HG03280 (cell line): ENCODE measurements around the gene ALOX12B.
"Not testable (repeated sequence)": the region's sequence is repeated elsewhere in the genome, so short reads cannot be mapped to it uniquely, and the experiment has no call there.

Experiments
- ATAC-seq: cut with Tn5 transposase; IDR thresholded peaks from one replicate; pipeline ENCODE4 v1.9.1; 2021; ENCODE audit warnings: mild to moderate bottlenecking, moderate library complexity; ENCODE audit not compliant: unreplicated experiment

Gene ALOX12B

DNA sequence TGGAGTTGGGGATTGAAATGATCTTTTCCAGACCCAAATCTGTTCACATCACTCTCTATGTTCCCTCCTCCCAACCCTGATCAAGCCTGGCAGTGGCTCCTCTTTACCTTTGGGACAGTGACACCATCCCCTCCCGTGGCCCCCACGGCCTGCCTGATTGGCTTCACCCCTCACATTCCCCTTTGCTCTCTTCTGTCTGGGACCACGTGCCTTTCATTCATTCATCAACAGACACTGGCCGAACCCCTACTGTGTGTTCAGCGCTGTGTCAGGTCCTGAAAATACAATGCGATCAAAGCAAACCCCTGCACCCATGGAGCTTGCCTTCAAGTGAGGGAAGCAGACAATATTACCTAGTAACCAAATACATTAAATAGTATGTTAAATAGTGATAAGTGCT is 2.2 kb upstream of the ALOX12B start:
- ATAC-seq, result no peak

DNA sequence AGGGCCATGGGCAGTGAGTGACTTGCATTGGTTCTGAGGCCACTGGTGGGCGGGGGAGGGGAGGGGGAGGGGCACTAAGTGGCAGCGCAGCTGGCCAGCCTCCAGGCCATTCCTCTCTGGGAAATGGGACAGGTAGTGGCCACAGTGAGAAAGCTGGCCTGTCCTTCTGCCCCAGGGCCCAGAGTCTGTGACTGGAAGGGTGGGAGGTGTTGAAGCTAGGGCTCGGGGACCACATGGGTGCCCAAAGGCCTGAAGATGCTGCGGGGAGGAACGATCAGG is 375 bp upstream of the ALOX12B start:
- ATAC-seq, result no peak

DNA sequence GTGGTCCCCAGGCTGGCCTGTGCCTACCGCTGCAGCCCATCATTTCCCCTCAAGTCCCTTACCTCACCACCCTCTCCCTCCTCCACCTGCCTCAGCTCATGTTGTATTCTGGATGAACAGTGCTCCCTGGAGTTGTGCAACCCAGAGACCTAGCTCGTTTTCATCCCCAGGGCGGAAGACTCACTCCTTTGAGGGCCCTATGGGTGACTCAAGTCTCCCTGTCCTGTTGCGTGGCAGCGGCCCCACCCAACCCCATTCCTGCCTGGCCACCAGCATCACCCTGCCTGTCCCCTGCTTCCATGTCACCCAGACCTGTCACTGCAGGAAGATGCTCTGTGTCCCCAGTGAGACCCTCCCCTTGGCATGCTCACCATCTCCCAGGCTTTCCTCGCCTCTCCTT is 3.3 kb downstream of the ALOX12B start:
- ATAC-seq, result no peak

DNA sequence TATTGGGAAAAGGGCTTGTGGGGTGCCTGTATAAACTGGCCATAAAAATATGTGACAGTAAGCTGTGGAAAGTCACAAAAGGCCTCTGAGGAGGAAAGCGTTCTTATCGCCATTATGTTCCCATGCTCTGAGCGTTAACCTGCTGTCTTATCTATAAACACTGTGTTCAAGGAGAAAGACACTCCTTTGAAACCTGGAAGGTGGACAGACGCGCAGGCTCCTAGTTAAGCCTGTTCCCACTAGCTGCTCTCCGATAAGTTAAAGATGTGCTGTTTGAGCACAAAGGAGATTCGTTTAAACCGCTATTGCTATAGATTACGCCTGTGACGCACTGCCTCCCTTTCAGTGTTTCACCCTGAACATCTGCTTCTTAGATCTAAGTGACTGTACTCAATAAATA is 5.2 kb downstream of the ALOX12B start:
- no peak for ATAC-seq

DNA sequence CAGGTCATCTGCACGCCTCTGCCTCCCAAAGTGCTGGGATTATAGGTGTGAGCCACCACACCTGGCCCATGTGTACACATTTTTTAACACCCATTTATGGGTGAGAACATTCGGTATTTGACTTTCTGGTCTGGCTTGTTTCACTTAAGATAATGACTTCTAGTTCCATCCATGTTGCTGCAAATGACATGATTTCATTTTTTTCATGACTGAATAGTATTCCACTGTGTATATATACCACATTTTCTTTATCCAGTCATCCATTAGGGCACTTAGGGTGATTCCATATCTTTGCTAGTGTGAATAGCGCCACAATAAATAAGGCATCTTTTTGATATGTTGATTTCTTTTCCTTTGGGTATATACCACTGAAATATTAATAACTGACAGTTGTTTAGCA is 5.6 kb downstream of the ALOX12B start:
- ATAC-seq, result no peak

DNA sequence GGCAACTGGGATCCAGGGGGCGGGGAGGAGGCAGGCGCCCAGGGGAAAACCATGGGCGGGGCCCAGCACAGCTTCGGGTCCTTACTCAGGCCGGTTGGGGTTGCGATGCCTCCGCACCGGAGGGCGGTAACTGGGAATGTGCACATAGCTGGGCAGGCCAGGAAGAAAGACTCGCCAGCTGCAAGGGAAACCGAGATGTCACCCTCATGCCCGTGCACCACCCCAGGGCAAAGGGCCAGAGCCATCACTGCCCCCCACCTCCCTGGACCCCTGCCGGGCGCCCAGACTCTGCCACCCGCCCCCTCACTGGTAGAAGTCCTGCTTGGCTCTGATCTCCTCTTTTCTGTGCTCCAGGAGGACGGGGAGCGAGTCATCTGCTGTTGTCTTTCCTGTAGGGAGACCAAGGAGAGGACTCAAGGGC is 6.7 kb downstream of the ALOX12B start:
- ATAC-seq, result no peak

DNA sequence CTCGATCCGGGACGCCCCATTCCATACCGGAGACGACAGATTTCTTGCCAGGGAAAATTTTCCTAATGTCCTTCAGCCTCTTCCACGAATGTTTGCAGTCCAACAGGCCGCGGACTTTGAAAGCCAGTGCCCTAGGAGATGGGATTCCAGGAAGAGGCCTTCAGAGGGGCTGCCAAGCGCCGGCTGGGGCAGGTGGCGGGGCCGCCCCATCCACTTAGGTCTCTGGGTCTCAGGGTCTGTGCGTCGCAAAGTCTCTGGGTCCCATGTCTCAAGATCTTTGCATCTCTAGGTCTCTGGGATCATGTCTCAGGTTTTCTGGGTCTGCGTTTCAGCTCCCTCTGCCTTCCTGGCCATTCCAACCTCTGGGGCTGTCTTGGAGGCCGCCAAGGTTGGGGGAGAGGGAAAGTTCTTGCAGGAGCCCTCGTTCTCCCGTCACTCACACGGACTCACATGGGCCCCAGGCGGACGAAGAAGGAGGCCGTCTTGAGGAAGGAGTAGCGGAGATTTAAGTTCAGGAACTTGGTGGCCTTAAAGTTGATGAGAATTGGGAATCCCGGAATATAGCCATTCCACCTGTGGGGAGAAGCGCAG is 7.2 kb downstream of the ALOX12B start:
- ATAC-seq, result no peak

DNA sequence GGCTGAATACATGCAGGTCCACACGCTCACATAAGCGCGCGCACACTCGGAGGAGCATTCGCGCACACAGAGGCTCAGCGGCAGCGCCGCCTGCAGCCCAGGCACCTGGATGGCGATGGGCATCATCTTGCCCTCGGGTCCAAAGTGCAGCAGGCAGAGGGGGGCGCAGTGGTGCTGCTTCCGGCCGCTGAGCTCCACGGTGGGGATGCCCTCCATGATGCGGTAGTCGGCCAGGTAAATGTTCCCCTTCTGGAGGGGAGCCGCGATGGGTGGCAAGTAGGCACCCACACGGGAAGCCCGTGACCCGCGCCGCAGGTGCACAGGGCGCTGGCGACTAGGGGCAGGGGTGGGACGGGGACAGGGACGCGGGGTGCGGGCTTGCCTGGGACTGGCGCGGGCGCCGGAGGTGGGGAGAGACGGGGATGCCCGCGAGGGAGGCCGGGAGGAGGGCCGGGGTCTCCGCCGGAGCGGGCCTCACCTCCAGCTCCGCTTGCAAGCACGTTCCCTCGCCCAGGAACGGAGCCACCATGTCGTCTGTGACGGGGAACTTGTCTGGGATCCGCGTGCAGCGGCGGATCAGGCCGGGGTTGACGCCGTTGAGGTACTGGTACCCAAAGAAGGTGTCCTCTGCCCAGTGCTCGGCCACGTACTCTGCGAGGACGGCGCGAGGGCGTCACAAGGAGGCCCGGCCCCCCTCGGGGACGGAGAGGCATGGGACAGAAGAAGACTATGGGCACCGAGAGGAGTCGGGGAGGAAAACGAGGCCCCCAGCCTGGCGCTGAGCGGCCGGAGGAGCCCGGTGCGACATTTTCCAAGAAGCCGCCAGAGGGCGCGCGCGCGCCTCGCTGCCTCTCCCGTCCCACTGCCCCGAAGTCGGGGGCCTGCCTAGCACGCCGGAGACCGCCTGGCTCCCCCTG is 8.0 kb downstream of the ALOX12B start:
- ATAC-seq, result no peak

DNA sequence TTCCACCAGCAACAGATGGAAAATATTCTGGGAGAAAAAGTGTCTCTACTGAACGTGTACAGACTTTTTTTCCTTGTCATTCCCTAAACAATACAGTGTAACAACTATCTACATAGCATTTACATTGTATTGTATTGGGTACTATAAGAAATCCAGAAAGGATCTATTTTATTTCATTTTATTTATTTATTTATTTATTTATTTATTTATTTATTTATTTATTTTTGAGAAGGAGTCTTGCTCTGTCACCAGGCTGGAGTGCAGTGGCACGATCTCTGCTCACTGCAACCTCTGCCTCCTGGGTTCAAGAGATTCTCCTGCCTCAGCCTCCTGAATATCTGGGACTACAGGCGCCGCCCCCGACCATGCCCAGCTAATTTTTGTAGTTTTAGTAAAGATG is 9.6 kb downstream of the ALOX12B start:
- ATAC-seq, result not testable (repeated sequence)

DNA sequence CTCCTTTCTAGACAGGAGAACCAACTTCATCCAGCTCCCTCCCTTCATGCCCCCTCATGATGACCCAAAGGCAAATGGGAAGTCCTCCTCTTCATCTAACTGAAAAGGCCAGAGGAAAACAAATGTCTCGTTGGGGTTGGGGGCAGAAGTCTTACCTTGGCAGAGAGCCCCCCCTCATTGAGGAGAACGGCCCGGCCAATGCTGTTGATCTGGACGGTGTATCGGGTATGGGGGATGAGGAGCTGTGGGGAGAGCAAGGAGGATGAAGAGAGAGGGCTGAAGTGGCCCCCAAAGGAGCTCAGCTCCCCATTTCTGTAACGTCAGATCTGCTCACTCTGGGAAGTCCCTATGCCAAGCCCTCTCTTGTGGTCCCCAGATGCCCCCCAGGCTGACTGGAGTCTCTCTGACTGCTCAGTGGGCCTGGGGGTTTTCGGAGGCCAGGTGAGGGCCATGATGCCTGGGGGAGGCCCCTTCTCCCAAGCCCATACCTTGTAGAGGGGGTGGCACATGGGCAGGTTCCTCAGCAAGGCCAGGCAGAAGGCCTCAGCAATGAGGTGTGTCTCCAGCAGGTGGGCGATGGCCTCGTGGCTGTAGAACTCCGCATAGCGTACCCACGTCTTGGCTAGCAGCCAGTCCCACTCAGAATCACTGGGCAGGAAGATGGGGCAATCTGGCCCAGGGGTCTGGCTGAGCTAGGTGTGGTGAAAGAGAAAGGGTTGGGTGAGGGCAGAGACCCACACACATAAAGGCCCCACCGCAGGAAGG is 10.8 kb downstream of the ALOX12B start:
- ATAC-seq, result no peak

DNA sequence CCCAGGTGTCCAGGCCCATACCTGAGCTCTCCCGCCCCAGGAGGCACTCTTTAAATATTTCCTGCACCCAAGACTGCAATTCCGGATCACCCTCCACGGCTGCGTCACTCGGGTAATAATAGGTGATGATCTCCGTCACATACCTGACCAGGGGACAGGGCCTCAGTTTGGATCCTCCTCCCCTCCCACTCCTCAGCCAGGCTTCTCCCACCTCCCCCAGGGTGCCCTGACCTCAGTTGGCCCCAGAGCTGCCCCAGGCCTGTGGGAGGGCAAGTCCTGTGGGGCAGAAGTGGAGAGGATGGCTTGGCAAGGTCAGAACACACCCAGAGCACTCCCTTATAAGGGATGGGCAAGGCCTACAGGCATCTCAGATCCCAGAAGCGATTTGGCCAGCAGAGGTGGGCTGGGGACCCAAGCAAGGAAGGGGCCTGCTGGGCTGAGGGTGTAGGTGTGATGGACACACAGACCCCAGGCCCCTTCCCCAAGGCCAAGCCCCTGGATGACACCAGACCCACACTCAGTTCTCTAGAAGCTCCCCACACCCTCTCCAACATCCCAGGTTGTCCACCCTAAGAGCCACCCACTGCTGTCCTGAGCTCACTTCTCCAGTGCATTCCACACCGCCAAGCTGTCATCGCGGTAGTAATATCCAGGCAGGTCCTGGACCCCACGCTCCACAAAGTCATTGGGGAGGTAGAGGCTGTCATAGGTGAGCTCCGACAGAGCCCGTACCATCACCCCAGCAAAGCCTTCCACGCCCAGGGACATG is 11.8 kb downstream of the ALOX12B start:
- no peak for ATAC-seq

DNA sequence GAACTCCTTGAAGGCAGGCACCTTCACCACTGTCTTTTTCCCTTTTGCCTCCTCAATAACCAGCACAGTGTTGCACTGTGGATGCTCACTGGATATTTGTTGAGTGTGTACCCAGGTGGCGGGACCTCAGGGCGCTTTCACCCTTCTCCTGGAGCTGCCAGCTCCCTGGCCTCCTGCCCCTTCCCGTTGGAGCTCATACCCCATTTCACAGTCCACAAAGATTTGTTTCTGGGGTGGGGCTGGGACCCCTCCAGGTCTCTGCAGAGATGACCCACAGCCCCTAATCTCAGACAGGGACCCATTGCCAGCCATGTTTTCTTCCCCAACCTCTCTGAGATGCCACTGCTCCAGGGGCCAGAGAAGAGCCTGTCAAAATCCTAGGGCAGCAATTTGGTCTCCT is 12.4 kb downstream of the ALOX12B start:
- no peak for ATAC-seq

DNA sequence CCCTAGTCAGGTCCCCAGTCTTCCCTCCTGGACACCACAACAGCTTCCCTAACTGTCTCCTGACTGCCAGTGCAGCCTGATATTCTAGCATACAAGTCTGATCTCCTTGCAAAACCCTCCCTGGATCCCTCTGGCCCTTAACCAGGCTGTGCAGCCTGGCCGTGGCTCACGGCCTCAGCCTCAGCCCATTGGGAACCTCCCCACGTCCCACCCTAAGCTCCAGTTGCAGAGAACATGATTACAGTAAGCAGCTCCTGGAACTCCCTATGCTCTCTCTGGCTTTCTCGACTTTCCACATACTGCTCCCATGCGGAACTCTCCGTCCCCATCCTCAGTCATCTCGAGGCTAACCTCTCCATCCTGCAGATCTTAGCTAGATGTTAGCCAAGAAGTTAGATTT is 13.0 kb downstream of the ALOX12B start:
- ATAC-seq, result no peak

DNA sequence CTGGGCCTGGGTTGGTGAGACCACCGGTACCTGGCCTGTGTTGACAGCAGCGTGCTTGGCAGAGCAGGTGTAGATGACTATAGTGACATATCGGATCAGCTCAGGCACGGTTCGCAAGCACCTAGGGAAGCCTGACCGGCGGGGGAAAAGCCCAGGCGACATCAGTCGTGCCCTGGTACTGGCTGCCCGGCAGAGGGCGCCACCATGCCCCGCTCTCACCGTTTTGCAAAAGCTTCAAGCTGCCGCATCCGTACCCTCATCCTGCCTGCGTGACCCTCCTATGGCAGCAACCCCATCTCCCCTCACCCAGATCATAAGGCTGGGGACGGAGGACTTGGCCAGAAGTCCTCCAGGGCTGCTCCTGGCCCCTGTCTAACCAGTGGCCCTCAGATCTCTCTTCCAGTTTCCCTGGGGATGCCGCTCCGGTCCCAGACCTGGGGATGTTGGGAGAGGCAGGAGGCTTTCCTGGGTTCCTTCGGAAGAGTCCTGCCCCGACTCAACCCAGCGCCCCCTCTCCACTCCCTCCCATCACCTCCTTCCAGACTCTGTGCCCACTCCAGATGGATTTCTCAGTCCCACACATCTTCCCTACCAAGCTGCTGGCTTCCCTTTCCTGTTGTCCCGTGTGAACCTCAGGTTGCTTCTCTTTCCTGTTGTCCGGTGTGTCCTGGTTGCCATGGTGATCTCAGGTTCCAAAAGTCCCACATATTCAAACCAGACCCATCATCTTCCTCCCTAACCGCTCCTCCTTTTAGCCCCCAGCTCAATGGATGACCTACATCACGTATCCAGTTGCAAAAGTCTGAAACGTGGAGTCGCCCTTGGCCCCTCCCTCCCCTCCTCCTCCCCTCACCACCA is 13.7 kb downstream of the ALOX12B start:
- ATAC-seq, result no peak

DNA sequence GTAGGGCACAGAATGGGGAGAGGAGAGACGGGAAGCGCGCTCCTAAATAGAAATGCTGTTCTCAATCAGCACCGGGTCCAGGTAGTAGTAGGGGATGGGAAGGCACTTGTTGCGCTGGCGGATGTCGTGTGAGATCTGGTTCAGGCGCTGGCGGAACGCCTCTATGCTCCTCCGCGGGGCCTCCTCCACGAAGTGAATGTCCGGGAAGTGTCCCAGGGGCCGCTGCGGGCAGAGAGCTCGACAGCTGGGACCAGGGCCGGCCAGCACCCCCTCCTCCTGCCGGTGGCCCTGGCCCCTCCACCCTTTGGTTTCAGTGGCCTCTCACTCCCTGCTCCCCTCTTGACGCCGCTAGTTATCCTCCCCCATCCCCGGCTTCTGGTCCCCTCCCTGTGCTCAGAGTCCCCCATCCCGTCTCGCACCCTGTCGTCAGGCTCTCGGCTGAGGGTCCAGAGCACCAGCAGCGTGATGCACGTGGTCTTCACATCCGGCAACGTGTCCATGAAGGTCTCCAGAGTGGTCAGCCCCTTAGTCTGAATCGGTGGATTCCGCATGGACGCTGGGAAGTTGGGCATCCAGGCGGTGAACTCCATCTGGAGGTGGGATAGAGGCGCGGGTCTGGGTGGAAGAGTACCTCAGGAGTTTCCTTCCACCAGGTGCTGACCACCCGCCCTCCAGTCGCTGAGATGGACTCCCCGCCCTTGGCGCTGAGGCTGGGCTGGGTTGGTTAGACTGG is 14.6 kb downstream of the ALOX12B start:
- no peak for ATAC-seq

DNA sequence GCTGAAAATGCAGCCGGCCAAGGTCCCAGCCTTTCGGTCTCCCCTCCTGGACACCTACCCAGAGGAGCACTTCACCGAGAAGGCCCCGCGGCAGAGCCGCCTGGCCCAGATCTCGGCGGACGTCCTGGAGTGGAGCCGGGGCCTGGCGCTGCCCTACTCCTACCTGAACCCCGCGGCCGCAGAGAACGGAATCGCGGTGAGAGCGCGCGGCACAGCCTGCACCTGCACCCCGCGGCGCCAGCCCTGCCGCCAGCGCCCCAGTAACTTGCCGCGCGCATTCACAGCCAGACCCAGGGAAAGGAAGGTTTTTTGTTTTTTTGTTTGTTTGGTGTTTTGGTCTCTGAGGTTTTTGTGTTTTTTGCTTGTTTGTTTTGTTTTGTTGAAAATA is 15.2 kb downstream of the ALOX12B start:
- ATAC-seq, result no peak

DNA sequence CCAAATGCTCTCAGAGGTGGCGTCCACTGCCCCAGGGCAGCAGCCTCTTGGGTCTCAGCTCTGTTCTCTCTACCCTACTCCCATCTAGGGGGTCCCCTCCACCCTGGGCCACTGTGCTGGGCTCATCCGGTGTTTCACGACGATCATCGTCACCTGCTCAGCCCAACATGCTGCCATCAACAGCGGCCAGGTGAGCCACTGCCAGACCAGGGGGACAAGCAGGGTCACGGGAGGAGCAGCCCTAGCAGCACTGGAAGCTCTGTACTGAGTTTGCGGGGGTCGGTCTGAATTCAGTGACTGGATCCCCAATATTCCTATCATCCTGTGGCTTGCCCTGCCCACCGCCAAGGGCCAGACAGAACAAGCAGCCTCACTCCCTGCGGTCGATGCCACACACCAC is 16.0 kb downstream of the ALOX12B start:
- ATAC-seq, result no peak

DNA sequence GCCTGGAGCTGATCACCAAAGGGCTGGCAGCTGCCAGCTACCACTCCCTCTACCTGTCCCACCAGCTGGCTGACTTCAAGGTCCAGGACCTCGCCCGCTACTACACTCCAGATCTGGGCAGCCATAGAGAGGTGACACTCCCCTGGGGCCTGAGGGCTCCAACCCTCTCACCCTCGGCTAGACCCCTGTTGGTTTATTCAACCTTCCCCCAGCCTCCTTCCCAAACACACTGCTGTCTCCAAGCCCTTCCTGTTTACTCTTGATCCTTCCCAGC is 18.0 kb downstream of the ALOX12B start:
- ATAC-seq, result no peak

DNA sequence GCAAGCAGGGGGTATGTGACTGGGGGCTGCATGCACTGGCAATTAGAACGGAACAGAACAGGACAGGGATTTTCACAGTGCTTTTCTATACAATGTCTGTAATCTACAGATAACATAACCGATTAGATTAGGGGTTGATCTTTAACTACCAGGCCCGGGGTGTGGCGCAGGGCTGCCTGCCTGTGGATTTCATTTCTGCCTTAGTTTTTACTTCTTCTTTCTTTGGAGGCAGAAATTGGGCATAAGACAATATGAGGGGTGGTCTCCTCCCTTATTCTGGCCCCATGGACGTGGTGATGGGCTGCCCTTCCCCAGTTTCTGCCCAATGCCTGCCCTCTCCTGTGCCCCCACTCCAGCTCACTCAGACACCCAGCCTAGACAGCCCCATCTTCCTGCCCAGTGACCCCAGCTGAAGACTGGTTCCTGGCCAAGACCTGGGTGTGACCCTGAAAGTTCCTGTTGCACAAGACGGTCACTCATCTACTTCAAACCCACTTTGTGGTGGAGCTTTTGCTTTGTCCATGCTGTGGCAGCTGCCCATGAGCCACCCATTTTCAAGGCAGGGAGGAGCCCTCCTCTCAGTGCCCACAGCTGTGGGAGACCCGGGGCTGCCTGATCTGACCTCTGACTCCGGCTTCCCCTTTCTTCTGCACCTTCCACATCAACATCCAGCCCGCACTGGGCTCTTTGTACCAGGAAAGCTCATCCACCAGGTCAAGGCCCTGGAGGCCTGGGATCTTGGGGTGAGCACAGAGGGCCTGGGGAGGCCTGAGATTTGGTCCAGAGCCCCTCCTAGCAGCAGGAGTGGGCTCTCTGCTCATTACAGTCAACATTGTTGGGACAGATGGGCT is 18.6 kb downstream of the ALOX12B start:
- no peak for ATAC-seq
